GM19455 (cell line): Measurements from ENCODE around the gene WBP2NL.

Source experiments
- ATAC-seq: cut with Tn5 transposase; IDR thresholded peaks from one replicate; pipeline ENCODE4 v1.9.1; 2021; ENCODE audit not compliant: unreplicated experiment

WBP2NL gene

DNA sequence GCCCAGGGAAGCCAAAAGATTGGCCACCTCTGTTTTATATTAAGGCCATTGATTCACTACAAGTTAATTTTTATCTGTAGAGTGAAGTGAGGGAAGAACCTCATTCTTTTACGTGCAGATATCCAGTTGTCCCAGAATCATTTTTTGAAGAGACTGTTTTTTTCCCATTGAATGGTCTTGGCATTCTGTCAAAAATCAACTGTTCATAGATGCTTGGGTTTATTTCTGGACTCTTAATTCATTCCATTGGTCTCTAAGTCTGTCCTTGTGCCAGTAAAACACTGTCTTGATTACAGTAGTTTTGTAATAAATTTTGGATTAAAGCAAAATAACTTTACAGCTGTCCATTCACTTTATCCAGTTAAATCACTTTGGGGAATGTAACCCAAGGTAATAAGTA, 26.8 kb downstream of the WBP2NL start:
- no peak for ATAC-seq

DNA sequence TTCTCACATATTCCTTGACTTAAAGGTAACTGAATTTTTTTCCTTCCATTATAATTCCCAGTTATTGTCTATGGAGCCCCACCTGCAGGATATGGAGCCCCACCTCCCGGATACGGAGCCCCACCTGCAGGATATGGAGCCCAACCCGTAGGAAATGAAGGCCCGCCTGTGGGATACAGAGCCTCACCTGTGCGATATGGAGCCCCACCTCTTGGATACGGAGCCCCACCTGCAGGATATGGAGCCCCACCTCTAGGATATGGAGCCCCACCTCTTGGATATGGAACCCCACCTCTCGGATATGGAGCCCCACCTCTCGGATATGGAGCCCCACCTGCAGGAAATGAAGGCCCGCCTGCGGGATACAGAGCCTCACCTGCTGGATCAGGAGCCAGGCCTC, 28.1 kb downstream of the WBP2NL start:
- ATAC-seq: no peak

DNA sequence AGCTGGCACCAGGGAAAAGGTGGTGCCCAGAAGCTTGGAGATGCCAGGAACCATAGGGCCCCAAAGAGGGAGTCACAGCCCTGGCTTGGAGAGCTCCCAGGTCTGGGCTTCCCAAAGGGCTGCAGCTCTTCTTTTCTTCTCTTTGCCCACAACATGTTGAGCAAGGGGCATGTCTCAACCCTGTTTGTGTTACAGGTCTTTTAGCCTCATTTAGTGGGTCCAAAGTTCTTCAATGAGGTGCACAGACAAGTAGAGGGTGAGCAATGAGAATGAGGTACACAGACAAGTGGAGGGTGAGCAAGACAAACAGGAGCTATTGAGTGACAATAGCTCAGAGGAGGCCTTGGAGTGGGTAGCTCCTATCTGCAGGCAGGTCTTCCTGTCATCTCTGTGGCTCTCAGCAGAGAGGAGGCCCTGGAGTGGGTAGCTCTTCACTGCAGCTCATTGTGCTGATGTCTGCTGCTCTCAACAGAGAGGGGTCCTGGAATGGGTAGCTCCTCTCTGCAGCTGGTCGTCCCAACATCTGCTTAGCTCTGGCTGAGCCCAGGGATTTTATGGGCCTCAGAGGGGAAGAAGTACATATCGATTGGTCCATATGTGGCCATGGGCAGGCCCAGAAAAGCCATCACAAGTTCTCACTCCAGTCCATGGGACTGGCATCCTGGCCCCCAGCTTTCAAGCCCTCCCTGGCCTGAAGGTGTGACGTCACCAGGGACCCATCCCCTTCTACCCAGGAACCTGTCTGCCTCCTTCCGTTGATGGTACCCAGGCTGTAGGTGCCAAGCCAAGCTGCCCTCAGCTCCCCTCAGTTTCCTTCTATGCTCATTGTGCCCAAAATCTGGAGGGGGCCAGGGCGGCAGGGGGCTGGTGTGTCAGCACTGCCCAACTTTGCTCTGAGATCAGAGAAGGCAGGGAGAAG, 34.9 kb downstream of the WBP2NL start:
- no peak for ATAC-seq

DNA sequence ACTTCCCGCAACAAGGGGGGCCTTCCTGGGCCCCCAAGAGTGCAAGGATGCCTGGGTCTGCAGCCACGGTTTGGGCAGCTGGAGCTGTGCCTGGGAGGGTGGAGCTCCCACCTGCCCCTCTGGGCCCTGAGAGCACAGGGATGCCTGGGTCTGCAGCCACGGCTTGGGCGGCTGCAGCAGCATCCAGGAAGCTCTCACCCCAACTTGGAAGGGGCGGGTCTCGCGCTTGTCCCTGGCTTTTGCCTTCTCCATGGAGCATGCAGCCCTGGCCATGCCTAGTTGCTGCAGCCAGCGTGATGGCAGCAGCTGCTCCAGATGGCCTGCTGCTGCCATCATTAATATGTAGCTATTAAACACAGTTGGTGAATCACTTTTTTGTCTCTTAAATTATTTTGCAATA, 36.7 kb downstream of the WBP2NL start:
- ATAC-seq: no peak

DNA sequence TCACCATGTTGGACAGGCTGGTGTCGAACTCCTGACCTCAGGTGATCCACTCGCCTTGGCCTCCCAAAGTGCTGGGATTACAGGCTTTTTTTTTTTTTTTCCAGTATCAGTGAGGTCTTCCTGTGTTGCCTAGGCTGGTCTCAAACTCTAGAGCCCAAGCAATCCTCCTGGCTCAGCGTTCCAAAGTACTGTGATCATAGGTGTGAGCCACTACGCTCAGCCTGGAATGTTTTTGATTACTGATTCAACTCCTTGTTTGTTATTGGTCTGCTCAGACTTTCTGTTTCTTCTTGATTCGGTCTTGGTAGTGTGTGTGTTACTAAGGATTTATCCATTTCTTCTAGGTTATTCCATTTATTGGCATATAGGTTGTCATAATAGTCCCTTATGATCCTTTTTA, 40.7 kb downstream of the WBP2NL start:
- ATAC-seq: no peak

DNA sequence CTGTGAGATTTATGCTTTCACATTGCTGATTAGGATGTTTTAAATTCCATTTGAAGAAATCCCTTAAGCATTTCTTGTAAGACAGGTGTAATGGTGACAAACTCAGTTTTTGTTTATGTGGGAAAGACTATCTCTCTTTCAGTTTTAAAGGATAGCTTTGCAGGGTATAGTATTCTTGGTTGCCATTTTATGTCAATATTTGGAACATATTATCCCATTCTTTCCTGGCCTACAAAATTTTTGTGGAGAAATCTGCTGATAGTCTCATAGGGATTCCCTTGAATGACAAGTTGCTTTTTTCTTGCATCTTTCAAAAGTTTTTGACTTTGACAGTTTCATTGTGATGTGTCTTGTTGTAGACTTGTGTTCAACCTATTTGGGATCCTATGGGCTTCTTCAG, 43.2 kb downstream of the WBP2NL start:
- ATAC-seq: no peak

GRCh38 chr22:42050641-42051180, 52.1 kb downstream of the WBP2NL start:
- no peak for ATAC-seq

GRCh38 chr22:42052765-42053164, 54.2 kb downstream of the WBP2NL start:
- ATAC-seq: no peak

- no peak for ATAC-seq
Measured at GRCh38 chr22:42056757-42057511, 58.3 kb downstream of the WBP2NL start.

DNA sequence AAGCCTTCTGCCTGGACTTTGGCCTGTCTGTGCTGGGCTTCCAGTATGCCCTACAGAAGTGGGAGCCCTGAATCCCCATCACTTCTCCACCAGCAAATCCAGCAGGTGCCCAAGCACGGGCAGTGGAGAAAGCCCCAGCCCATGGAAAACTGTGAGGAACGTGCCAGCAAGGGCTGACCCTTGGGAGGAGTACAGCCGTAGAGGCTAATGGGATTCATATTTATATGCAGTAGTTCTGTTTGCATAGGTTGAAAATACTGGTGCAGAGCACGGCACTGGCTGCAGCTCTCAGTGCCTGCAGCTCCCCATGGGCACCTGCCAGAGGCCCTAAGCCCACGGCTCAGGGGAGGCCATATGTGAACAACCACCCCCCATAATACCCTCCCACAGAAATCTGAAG, 61.9 kb downstream of the WBP2NL start:
- ATAC-seq: no peak

DNA sequence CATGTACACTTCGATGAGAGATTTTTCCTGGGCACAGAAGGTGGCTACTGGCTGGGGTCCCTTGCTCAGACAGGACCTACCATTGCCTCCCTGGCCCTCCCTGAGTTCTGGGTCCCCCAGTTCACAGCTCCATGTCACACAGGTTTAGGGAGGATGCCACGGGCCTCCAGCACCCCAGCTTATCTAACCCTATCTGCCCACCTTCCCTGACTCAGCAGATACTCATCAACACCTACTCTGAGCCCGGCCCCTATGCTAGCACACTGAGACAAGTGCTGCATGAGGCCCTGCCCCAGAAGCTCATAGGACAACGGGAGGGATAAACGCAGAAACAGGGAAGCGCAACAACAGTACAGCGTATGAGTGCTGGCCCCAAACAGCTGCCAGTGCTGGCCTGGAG, 62.5 kb downstream of the WBP2NL start:
- ATAC-seq: no peak

DNA sequence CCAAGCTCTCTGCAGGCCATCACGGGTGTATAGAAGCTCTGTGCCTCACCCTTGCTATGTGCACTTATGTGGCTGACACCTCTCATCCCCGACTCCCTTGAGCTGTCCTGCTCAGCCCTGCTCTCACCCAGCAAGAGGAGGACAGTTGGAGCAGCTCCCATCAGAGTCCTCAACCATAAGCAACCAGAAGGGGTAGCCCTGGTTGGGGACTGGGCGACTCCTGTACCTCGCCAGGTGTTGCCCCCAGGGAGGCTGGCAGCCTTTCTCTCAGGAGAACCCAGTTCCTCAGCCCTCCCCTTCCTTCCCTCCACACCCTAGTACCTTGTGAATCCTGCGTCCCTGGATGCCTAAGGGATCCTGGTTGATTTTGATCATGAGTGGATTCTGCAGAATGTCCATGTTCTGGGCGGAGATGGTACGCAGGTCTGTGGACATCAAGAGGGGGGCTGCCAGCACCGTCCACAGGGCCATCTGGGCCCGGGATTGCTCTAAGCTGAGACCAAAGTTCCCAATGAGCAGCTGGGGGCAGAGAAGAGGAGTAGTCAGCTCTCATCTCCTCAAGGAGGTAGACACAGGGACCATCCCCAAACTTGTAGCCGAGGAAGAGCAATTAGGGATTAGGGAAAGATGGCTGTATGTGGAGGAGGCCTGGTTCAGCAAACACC, 64.0 kb downstream of the WBP2NL start:
- ATAC-seq: no peak

GRCh38 chr22:42064629-42065028, 66.0 kb downstream of the WBP2NL start:
- no peak for ATAC-seq

- no peak for ATAC-seq
Measured at GRCh38 chr22:42065438-42066125, 67.0 kb downstream of the WBP2NL start.

DNA sequence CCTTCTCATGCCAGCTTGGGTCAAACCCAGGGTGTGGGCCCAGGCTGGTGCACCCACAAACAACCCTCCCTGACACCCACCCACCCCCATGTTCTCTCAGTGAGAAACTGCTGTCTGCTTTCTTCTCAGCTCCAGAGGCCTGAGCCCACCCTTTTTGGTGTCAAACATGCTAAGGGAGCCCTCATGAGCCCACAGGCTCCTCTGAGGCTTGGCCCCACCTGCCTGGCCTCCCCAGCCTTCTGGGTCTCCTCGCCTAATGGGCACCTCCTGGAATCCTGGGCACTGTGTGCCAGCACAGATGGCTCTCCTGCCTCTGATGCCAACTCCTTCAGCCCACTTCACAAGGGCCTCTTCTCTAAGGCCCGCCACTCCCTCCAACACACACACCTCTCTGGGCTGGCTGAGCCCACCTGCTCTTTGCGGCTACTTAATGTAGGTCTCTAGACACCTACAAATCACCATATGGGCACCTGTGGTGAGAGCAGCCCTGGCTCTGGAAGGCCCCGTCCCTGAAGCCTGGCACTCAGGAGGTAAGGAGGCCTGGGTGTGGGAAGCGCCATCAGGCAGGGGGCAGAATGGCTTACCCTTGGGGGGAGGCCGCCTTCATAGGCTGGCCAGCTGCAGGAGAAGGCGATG, 67.7 kb downstream of the WBP2NL start:
- ATAC-seq: no peak

- no peak for ATAC-seq
Measured at GRCh38 chr22:42066937-42067336, 68.3 kb downstream of the WBP2NL start.

- no peak for ATAC-seq
Measured at GRCh38 chr22:42067671-42068251, 69.2 kb downstream of the WBP2NL start.

DNA sequence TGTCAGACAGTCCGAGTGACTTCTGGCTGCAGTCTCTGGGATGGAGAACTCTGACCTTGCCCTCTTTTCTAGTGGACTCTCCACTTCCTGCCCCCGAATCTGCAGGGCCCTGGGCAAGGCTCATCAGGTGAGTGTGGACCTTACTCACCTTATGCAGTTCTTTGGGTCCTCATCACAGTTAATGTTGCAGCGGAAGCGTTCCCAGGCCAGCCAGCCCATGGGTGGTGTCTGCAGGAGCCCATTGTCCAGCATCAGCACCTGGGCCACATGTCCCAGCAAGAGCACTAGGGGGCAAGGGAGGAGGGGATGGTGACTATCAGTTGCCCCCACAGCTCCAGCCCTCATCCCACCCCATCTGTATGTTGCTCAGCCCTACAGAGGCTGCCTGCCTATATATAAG, 69.7 kb downstream of the WBP2NL start:
- ATAC-seq: no peak

- ATAC-seq: peak; percentile 22
Measured at GRCh38 chr22:42069801-42070516, 71.4 kb downstream of the WBP2NL start.
